Keratinocyte (primary cell): ENCODE results near the gene UGT1A6. TPM values are rescaled to one million over a fixed set of nuclear protein-coding genes. Genes with fewer than 3 reads are reported as not detected.

Source experiments
- DNase-seq: peaks from one replicate; pipeline ENCODE4 v3.0.0-alpha.2; 2011; ENCODE audit warnings: low read depth, missing footprints, low spot score
- FAIRE-seq: peaks from 2 replicates; lab custom pipeline; 2011; peaks lifted over from hg19 to GRCh38; lab: Jason Lieb, UNC
- H2AFZ ChIP-seq: 2 replicates; pipeline ENCODE4 v1.6.0; 2012; ENCODE audit warnings: low read length, control low read depth, inconsistent platforms; ENCODE audit not compliant: control insufficient read depth
- H3K27ac ChIP-seq: 2 replicates; pipeline ENCODE4 v1.5.1; 2011; ENCODE audit warnings: low read length; ENCODE audit not compliant: control insufficient read depth, insufficient read depth
- H3K27me3 ChIP-seq: 3 replicates; pipeline ENCODE4 v1.6.0; 2011; ENCODE audit warnings: low read length; ENCODE audit not compliant: control insufficient read depth, insufficient read depth; ENCODE audit errors: extremely low read depth
- H3K36me3 ChIP-seq, 2 experiments: 2 replicates in 1 of 2; 3 replicates in 1 of 2; pipeline ENCODE4 v1.5.1; 2011; ENCODE audit warnings: low read length in 2 of 2, mild to moderate bottlenecking in 1 of 2; ENCODE audit not compliant: control insufficient read depth in 2 of 2, insufficient read depth in 2 of 2; ENCODE audit errors: extremely low read depth in 1 of 2
- H3K4me1 ChIP-seq: 3 replicates; pipeline ENCODE4 v1.5.1; 2011; ENCODE audit warnings: low read length; ENCODE audit not compliant: control insufficient read depth, insufficient read depth; ENCODE audit errors: extremely low read depth
- H3K4me2 ChIP-seq: 3 replicates; pipeline ENCODE4 v1.6.0; 2011; ENCODE audit warnings: low read depth, low read length; ENCODE audit not compliant: control insufficient read depth, insufficient read depth; ENCODE audit errors: extremely low read depth
- H3K4me3 ChIP-seq, 3 experiments: fragments of 200-600 bp in 1 of 3; sonication (generic) in 1 of 3; 2 replicates in 2 of 3; 3 replicates in 1 of 3; pipeline ENCODE4 v1.5.1; 2011 to 2016; ENCODE audit warnings: low read length in 3 of 3, mild to moderate bottlenecking in 3 of 3, control low read depth in 2 of 3, inconsistent platforms in 1 of 3, low read depth in 1 of 3, mixed read lengths in 1 of 3, mixed run types in 1 of 3, moderate library complexity in 1 of 3; ENCODE audit not compliant: control insufficient read depth in 2 of 3, insufficient read depth in 2 of 3; ENCODE audit errors: extremely low read depth in 1 of 3
- H3K79me2 ChIP-seq: 2 replicates; pipeline ENCODE4 v1.6.0; 2012; ENCODE audit warnings: low read length; ENCODE audit not compliant: control insufficient read depth, insufficient read depth
- H3K9ac ChIP-seq: 3 replicates; pipeline ENCODE4 v1.6.0; 2011; ENCODE audit warnings: low read length; ENCODE audit not compliant: control insufficient read depth, insufficient read depth; ENCODE audit errors: extremely low read depth
- H3K9me1 ChIP-seq: 3 replicates; pipeline ENCODE4 v1.6.0; 2011; ENCODE audit warnings: low read length; ENCODE audit not compliant: control insufficient read depth, insufficient read depth; ENCODE audit errors: extremely low read depth
- H3K9me3 ChIP-seq: 2 replicates; pipeline ENCODE4 v1.5.1; 2012; ENCODE audit warnings: low read depth, low read length; ENCODE audit not compliant: control insufficient read depth
- H4K20me1 ChIP-seq: 3 replicates; pipeline ENCODE4 v1.6.0; 2011; ENCODE audit warnings: low read length; ENCODE audit not compliant: control insufficient read depth, insufficient read depth; ENCODE audit errors: extremely low read depth
- CTCF ChIP-seq, 3 experiments: IDR thresholded peaks in 1 of 3; conservative IDR thresholded peaks in 1 of 3; optimal IDR thresholded peaks in 1 of 3; 2 replicates in 2 of 3; 3 replicates in 1 of 3; pipeline versions ENCODE3 to v1.5.1; 2011; ENCODE audit warnings: low read length in 3 of 3, mild to moderate bottlenecking in 3 of 3, moderate library complexity in 2 of 3, control low read depth in 1 of 3, inconsistent platforms in 1 of 3; ENCODE audit not compliant: insufficient read depth in 2 of 3; ENCODE audit errors: extremely low read depth in 1 of 3
- EZH2 ChIP-seq: IDR thresholded peaks from one replicate; pipeline ENCODE4 v1.6.1; 2012; ENCODE audit warnings: inconsistent platforms, mild to moderate bottlenecking, low read length, moderate library complexity
- dilution Hi-C: fragments of 300-500 bp; cut with MboI; formaldehyde crosslinking; loops from one replicate; pipeline ENCODE4 v1.7.0; 2020; ENCODE audit warnings: low sequenced_read_pairs; ENCODE audit not compliant: extremely low pct_ligation_motif_present
- polyA plus RNA-seq, 5 experiments: library from polyadenylated mRNA; depleted of rRNA in 3 of 5; stranded (reverse) in 3 of 5; stranded (forward) in 1 of 5; unstranded in 1 of 5; fragments of >200 nt; gene quantifications; 1 replicate in 1 of 5; 2 replicates in 3 of 5; 3 replicates in 1 of 5; pipeline versions ENCODE4 v1.2.1 to v1.2.3, GENCODE V29; 2011 to 2012; ENCODE audit warnings: missing spikeins in 2 of 5, low read depth in 1 of 5, low replicate concordance in 1 of 5

Gene UGT1A6
- polyA plus RNA-seq, 1 donor (not counting 4 experiments of a cell fraction or from before 2014, with no cell fraction given), result 133 TPM

GRCh38 chr2:233708942-233709341, 16.3 kb downstream of the UGT1A6 start:
- H3K9me3 ChIP-seq, result no peaks in the 10 kb centered on the region
- H3K27me3 ChIP-seq, result no peaks in the 10 kb centered on the region
- no peaks in the 10 kb centered on the region for H4K20me1 ChIP-seq
- H3K4me2 ChIP-seq, result no peak overlapping the region
- FAIRE-seq (no peak), DNase-seq (no peak)
- H3K4me1 ChIP-seq, result peaks cover 38% of the 10 kb centered on the region
- H3K9ac ChIP-seq, result no peak overlapping the region
- H3K9me1 ChIP-seq, result no peaks in the 10 kb centered on the region
- TF ChIP-seq EZH2, result no peak
- no peak for TF ChIP-seq CTCF (optimal IDR thresholded peaks at IDR 0.05 in 1 of 3, IDR thresholded peaks at IDR 0.05 in 1 of 3, conservative IDR thresholded peaks at IDR 0.05 in 1 of 3; ENCODE audit: extremely low read depth in 1 of 3, insufficient read depth in 2 of 3, low read length in 3 of 3)
- H2AFZ ChIP-seq, result no peak overlapping the region
- H3K4me3 ChIP-seq, result no peak overlapping the region
- peaks cover 3 to 13% of the 10 kb centered on the region in 2 experiments for H3K36me3 ChIP-seq
- no peak overlapping the region for H3K27ac ChIP-seq
- dilution Hi-C loops, result no loop called here
- peaks cover 46% of the 10 kb centered on the region for H3K79me2 ChIP-seq

GRCh38 chr2:233711312-233712008, 18.8 kb downstream of the UGT1A6 start:
- no peak overlapping the region for H3K9ac ChIP-seq
- FAIRE-seq (peak; percentile 90), DNase-seq (no peak)
- H3K27ac ChIP-seq, result no peak overlapping the region
- peaks cover 27% of the 10 kb centered on the region for H3K4me1 ChIP-seq
- TF ChIP-seq EZH2 (no peak), CTCF (optimal IDR thresholded peaks at IDR 0.05 in 1 of 3, IDR thresholded peaks at IDR 0.05 in 1 of 3, conservative IDR thresholded peaks at IDR 0.05 in 1 of 3; ENCODE audit: extremely low read depth in 1 of 3, insufficient read depth in 2 of 3, low read length in 3 of 3) (peak; percentile 83 to 94 (median 86))
- H2AFZ ChIP-seq, result no peak overlapping the region
- no peak overlapping the region for H3K4me3 ChIP-seq
- H3K36me3 ChIP-seq, result peaks cover 3 to 13% of the 10 kb centered on the region in 2 experiments
- peaks cover 47% of the 10 kb centered on the region for H3K79me2 ChIP-seq
- dilution Hi-C loops, result no loop called here
- H3K9me3 ChIP-seq, result no peaks in the 10 kb centered on the region
- H3K27me3 ChIP-seq, result no peaks in the 10 kb centered on the region
- no peaks in the 10 kb centered on the region for H3K9me1 ChIP-seq
- no peaks in the 10 kb centered on the region for H4K20me1 ChIP-seq
- no peak overlapping the region for H3K4me2 ChIP-seq
